Activated B cell treated with CpG ODN at 0.5 μM for 24 hours (primary cell): ENCODE results near the gene MFAP4. TPM values are rescaled to one million over a fixed set of nuclear protein-coding genes. Genes with fewer than 3 reads are reported as not detected.

Experiments used
- total RNA-seq: library from RNA; stranded (reverse); gene quantifications from 2 replicates; pipeline ENCODE4 v1.2.3, GENCODE V29; 2022

The MFAP4 gene
- total RNA-seq, 1 donor from 2014 or later: not detected

Other genes with a start within 250 kb of the MFAP4 start
- 11.6 and 16.6 TPM in 2 replicates for gene EPN2, start 149.8 kb downstream of the MFAP4 start, total RNA-seq
- gene B9D1, start 24.5 kb downstream of the MFAP4 start, total RNA-seq: 3.3 and 6.7 TPM in 2 replicates
- 20.0 and 24.0 TPM in 2 replicates for gene MAPK7, start 8.7 kb downstream of the MFAP4 start, total RNA-seq
- 0.51 TPM in 1 of 2 replicates, not detected in the other for gene RNF112, start 24.0 kb upstream of the MFAP4 start, total RNA-seq
- gene SLC47A1, start 146.7 kb upstream of the MFAP4 start, total RNA-seq: 0.11 and 0.44 TPM in 2 replicates